Effector memory CD8-positive, alpha-beta T cell (primary cell): ENCODE results near the gene PRKD2.
A peak's percentile ranks its signal among the peaks of the same experiment; 100 is the strongest.

Experiments
- ATAC-seq: fragments of 150-1000 bp; cut with Tn5 transposase; replicated peaks from 2 replicates; pipeline ENCODE4 v1.10.0; 2021; ENCODE audit warnings: mild to moderate bottlenecking, moderate library complexity
- DNase-seq, 3 experiments: peaks; one replicate each; pipeline ENCODE4 v3.0.0; 2021
- H3K27ac Mint-ChIP-seq, 2 donors: one replicate each; pipeline ENCODE4 v1.8.0; 2022; ENCODE audit warnings: mild to moderate bottlenecking in 2 of 2, mixed read lengths in 2 of 2, moderate library complexity in 2 of 2
- H3K27me3 Mint-ChIP-seq, 2 donors: one replicate each; pipeline ENCODE4 v1.8.0; 2022; ENCODE audit warnings: mixed read lengths in 2 of 2
- H3K36me3 Mint-ChIP-seq: one replicate; pipeline ENCODE4 v1.8.0; 2022; ENCODE audit warnings: mild to moderate bottlenecking, moderate library complexity, mixed read lengths; ENCODE audit not compliant: insufficient read depth
- H3K4me1 Mint-ChIP-seq, 2 donors: one replicate each; pipeline ENCODE4 v1.8.0; 2022; ENCODE audit warnings: low read depth in 2 of 2, mixed read lengths in 2 of 2
- H3K4me3 Mint-ChIP-seq, 2 donors: one replicate each; pipeline ENCODE4 v1.8.0; 2022; ENCODE audit warnings: mild to moderate bottlenecking in 2 of 2, mixed read lengths in 2 of 2, moderate library complexity in 2 of 2
- H3K9me3 Mint-ChIP-seq, 2 donors: one replicate each; pipeline ENCODE4 v1.8.0; 2022; ENCODE audit warnings: mixed read lengths in 2 of 2

The PRKD2 gene

GRCh38 chr19:46725859-46726393, 9.0 kb upstream of the PRKD2 start:
- Mint-ChIP-seq H3K27ac (no peak overlapping the region), H3K4me1 (peaks cover 25 to 28% of the 10 kb centered on the region in 2 donors), H3K9me3 (no peaks in the 10 kb centered on the region), H3K4me3 (no peak overlapping the region), H3K27me3 (no peaks in the 10 kb centered on the region), H3K36me3 (peaks cover 79% of the 10 kb centered on the region)
- no peak for ATAC-seq
- DNase-seq = no peak

DNA sequence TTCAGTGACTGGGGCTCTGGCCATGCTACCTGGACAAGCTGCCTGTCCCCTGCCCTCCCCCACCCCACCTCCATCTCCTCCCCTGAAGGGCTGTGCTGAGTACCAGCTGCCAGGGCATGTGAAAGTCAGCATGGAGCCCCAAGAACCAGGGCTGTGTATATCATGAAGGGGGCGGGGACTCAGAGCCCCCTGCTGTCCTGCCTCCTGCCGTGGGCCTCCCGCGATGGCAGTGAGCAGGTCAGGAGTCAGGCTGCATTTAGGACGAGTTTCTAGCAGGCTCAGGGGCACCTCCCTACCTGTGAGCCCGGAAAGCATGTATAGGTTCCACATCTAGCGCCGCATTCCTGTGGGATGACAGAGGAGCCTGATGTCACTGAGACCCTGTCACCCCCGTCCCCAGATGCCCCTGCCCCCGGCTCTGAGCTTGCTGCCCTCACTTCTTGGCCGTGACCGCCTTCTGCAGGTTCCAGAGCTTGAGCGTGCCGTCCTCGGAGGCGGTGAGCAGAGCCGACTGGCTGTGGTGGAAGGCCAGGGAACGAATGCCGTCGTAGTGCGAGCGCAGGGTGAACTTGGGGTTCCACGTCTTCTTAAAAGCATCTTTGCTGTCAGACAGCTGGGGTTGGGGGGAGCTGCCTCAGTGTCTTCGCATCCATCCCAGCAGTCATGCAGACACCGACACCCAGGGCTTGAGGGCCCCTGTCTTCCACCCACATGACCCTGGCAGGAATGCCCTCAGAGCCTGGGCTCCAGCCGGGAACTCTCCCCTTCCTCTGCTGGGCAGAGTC, 8.3 kb upstream of the PRKD2 start:
- Mint-ChIP-seq H3K27ac (no peak overlapping the region), H3K4me1 (peaks cover 25 to 30% of the 10 kb centered on the region in 2 donors), H3K9me3 (no peaks in the 10 kb centered on the region), H3K27me3 (no peaks in the 10 kb centered on the region), H3K4me3 (no peak overlapping the region), H3K36me3 (peaks cover 72% of the 10 kb centered on the region)
- DNase-seq (no peak), ATAC-seq (no peak)

- no peaks in the 10 kb centered on the region for H3K27me3 Mint-ChIP-seq
- H3K36me3 Mint-ChIP-seq = peaks cover 65% of the 10 kb centered on the region
- DNase-seq = no peak
- no peak overlapping the region for H3K4me3 Mint-ChIP-seq
- ATAC-seq = no peak
- peaks cover 28 to 33% of the 10 kb centered on the region in 2 donors for H3K4me1 Mint-ChIP-seq
- no peaks in the 10 kb centered on the region for H3K9me3 Mint-ChIP-seq
- no peak overlapping the region for H3K27ac Mint-ChIP-seq
These were observed 7.6 kb upstream of the PRKD2 start for GRCh38 chr19:46724468-46724867.

GRCh38 chr19:46723471-46723870, 6.6 kb upstream of the PRKD2 start:
- Mint-ChIP-seq H3K36me3 (peaks cover 61% of the 10 kb centered on the region), H3K4me3 (peak overlapping the region in 1 of 2 donors; percentile 21), H3K9me3 (no peaks in the 10 kb centered on the region), H3K27me3 (no peaks in the 10 kb centered on the region), H3K27ac (peak overlapping the region in 1 of 2 donors; percentile 35), H3K4me1 (peaks cover 32 to 34% of the 10 kb centered on the region in 2 donors)
- DNase-seq (no peak), ATAC-seq (no peak)

- Mint-ChIP-seq H3K36me3 (peaks cover 63% of the 10 kb centered on the region), H3K4me1 (peaks cover 35 to 36% of the 10 kb centered on the region in 2 donors), H3K9me3 (no peaks in the 10 kb centered on the region), H3K27me3 (no peaks in the 10 kb centered on the region), H3K27ac (peak overlapping the region in 1 of 2 donors; percentile 35), H3K4me3 (peak overlapping the region in 1 of 2 donors; percentile 21)
- DNase-seq (no peak), ATAC-seq (no peak)
These were observed 6.1 kb upstream of the PRKD2 start for GRCh38 chr19:46723023-46723461.

GRCh38 chr19:46722421-46723022, 5.6 kb upstream of the PRKD2 start:
- H3K9me3 Mint-ChIP-seq = no peaks in the 10 kb centered on the region

GRCh38 chr19:46722004-46722380, 5.1 kb upstream of the PRKD2 start:
- Mint-ChIP-seq H3K27me3 (no peaks in the 10 kb centered on the region), H3K4me1 (peaks cover 40 to 41% of the 10 kb centered on the region in 2 donors), H3K27ac (peak overlapping the region in 1 of 2 donors; percentile 75), H3K4me3 (peak overlapping the region in 1 of 2 donors; percentile 10), H3K9me3 (no peaks in the 10 kb centered on the region), H3K36me3 (peaks cover 63% of the 10 kb centered on the region)
- ATAC-seq = no peak
- DNase-seq = no peak

More at GRCh38 chr19:46722421-46723022, 5.6 kb upstream of the PRKD2 start:
- Mint-ChIP-seq H3K27ac (no peak overlapping the region), H3K4me3 (no peak overlapping the region), H3K27me3 (no peaks in the 10 kb centered on the region), H3K36me3 (peaks cover 64% of the 10 kb centered on the region), H3K4me1 (peaks cover 40 to 41% of the 10 kb centered on the region in 2 donors)
- ATAC-seq (no peak), DNase-seq (no peak)

GRCh38 chr19:46721269-46722003, 4.5 kb upstream of the PRKD2 start:
- H3K4me3 Mint-ChIP-seq = no peak overlapping the region
- H3K36me3 Mint-ChIP-seq = peaks cover 67% of the 10 kb centered on the region
- no peak for ATAC-seq
- H3K27me3 Mint-ChIP-seq = no peaks in the 10 kb centered on the region
- peaks cover 43 to 44% of the 10 kb centered on the region in 2 donors for H3K4me1 Mint-ChIP-seq
- no peaks in the 10 kb centered on the region for H3K9me3 Mint-ChIP-seq
- peak overlapping the region in 1 of 2 donors; percentile 75 for H3K27ac Mint-ChIP-seq
- DNase-seq = no peak

DNA sequence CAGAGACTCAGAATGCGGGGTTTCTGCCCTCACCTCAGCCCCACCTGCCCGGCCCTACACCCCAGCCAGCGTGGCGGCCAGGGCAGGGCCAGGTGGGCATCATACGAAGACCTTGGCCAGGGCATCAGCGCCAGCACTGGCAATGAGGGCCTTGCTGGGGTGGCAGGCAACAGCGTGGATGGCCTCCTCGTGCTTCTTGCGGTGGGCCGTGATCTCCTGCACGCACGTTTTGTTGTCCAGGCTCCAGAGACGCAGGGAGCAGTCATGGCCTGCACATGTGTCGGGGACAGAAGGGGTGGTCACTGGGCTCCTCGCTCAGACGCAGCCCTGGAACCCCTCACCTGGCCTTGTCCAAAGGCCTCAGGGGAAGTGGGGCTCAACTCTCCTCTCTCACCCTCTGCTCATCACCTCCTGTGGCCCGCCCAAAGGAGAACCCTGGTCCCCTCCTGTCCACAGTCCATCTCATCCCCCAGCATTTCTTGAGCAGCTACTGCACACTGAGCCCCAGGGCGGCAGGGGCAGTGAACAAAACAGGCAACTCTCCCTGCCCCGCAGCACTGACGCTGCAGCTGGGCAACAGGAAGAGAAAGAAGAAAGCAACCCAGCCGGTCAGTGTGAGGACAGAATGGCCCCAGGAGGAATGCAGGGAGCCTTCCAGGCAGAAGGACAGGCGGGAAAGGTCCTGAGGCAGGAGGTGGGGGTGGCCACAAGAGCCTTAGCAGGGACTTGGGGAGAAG, 3.8 kb upstream of the PRKD2 start:
- Mint-ChIP-seq H3K4me1 (peaks cover 45 to 46% of the 10 kb centered on the region in 2 donors), H3K36me3 (peaks cover 65% of the 10 kb centered on the region), H3K27me3 (no peaks in the 10 kb centered on the region), H3K27ac (peak overlapping the region; percentile 38 to 57), H3K9me3 (no peaks in the 10 kb centered on the region), H3K4me3 (peak overlapping the region in 1 of 2 donors; percentile 39)
- ATAC-seq = no peak
- no peak for DNase-seq

DNA sequence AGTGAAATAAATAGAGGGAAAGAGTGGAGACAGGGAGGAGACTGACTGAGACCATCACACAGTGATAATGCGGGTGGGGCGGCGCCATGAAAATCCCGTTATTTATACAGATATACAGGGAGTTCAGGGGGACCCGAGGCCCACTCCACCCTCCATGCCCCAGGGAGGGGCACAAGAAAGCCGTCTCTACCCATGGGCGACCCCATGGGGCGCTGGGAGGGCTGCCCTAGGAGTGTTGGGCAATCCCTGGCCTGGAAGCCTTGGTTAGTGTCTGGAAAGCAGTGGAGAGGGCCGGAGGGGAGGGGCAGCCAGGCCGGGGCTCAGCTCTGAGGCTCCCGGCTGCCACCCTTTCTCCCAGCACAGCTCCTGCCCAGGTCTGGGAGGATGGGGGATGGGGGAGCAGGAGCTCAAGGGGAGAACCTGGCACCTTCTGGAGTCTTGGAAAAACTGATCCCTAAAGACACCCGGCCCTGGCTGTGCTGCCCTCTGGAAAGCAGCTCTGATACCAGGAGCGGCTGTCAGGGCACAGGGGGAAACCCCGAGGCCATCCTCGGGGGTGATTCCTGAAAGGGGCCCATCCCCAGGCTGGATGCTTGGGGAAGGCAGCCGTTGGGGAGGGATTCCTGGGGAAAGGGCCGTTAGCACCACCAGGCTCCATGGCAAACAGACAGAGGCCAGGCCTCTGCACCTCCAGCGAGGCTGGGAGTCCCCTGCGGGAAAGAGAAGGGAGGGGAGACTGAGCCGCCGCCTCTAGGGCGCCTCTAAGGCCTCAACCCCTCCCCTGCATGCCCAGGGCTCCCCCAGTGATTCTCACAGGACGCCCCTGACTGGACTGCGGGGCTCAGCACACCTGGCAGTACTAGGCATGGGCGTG, 3.0 kb upstream of the PRKD2 start:
- no peaks in the 10 kb centered on the region for H3K27me3 Mint-ChIP-seq
- H3K36me3 Mint-ChIP-seq = peaks cover 64% of the 10 kb centered on the region
- H3K4me3 Mint-ChIP-seq = peak overlapping the region in 1 of 2 donors; percentile 99
- ATAC-seq (no peak), DNase-seq (no peak)
- H3K9me3 Mint-ChIP-seq = no peaks in the 10 kb centered on the region
- peaks cover 49 to 51% of the 10 kb centered on the region in 2 donors for H3K4me1 Mint-ChIP-seq
- peak overlapping the region; percentile 11 to 50 for H3K27ac Mint-ChIP-seq

GRCh38 chr19:46718934-46719622, 2.2 kb upstream of the PRKD2 start:
- Mint-ChIP-seq H3K36me3 (peaks cover 63% of the 10 kb centered on the region), H3K4me1 (peaks cover 45 to 48% of the 10 kb centered on the region in 2 donors), H3K9me3 (no peaks in the 10 kb centered on the region), H3K27me3 (no peaks in the 10 kb centered on the region), H3K27ac (peak overlapping the region; percentile 11 to 97), H3K4me3 (peak overlapping the region; percentile 97 to 99)
- DNase-seq = no peak
- ATAC-seq = no peak
